Liver (tissue), 9 donors: Measurements from ENCODE around the gene HGS. TPM values are rescaled to one million over a fixed set of nuclear protein-coding genes. Genes with fewer than 3 reads are reported as not detected.

Experiments
- DNase-seq: peaks from one replicate; pipeline ENCODE4 v3.0.0-alpha.2; 2017; ENCODE audit warnings: low spot score
- H3K27ac ChIP-seq, 2 donors: one replicate each; pipeline ENCODE4 v1.7.0; 2013; ENCODE audit warnings: inconsistent platforms in 2 of 2, low read length in 2 of 2, control low read depth in 1 of 2, low read depth in 1 of 2, mild to moderate bottlenecking in 1 of 2
- H3K27me3 ChIP-seq, 4 donors: one replicate each; pipeline versions ENCODE4 v1.6.1 to v1.7.0; 2013; ENCODE audit warnings: low read length in 3 of 4, inconsistent platforms in 1 of 4, mild to moderate bottlenecking in 1 of 4, moderate library complexity in 1 of 4; ENCODE audit not compliant: control insufficient read depth in 4 of 4, insufficient read depth in 4 of 4
- H3K36me3 ChIP-seq, 4 donors: one replicate each; pipeline versions ENCODE4 v1.6.1 to v1.7.0; 2013; ENCODE audit warnings: low read length in 3 of 4, mild to moderate bottlenecking in 3 of 4, low read depth in 1 of 4, moderate library complexity in 1 of 4; ENCODE audit not compliant: control insufficient read depth in 4 of 4, insufficient read depth in 3 of 4
- H3K4me1 ChIP-seq, 4 donors: one replicate each; pipeline versions ENCODE4 v1.6.1 to v1.7.0; 2013; ENCODE audit warnings: low read length in 3 of 4, mild to moderate bottlenecking in 3 of 4, moderate library complexity in 1 of 4; ENCODE audit not compliant: control insufficient read depth in 4 of 4, insufficient read depth in 4 of 4
- H3K4me3 ChIP-seq, 3 donors: one replicate each; pipeline versions ENCODE4 v1.6.1 to v1.7.0; 2013; ENCODE audit warnings: low read length in 3 of 3, control low read depth in 1 of 3, low read depth in 1 of 3, mild to moderate bottlenecking in 1 of 3
- H3K9ac ChIP-seq, 2 donors: one replicate each; pipeline ENCODE4 v1.7.0; 2013; ENCODE audit warnings: low read length in 2 of 2, mild to moderate bottlenecking in 2 of 2, moderate library complexity in 2 of 2, control low read depth in 1 of 2, low read depth in 1 of 2
- H3K9me3 ChIP-seq, 4 donors: one replicate each; pipeline versions ENCODE4 v1.6.1 to v1.7.0; 2013; ENCODE audit warnings: low read length in 3 of 4; ENCODE audit not compliant: control insufficient read depth in 4 of 4
- EGR1 ChIP-seq, 2 donors: IDR thresholded peaks; 2 replicates each; pipeline ENCODE4 v1.6.1; 2016 to 2018; ENCODE audit warnings: antibody characterized with exemption in 2 of 2, low read depth in 2 of 2
- FOXA2 ChIP-seq: IDR thresholded peaks from 2 replicates; pipeline ENCODE4 v1.6.1; 2016; ENCODE audit warnings: antibody characterized with exemption
- GABPA ChIP-seq, 2 donors: IDR thresholded peaks in 1 of 2; conservative IDR thresholded peaks in 1 of 2; 2 replicates each; pipeline ENCODE4 v1.6.1; 2016; ENCODE audit warnings: antibody characterized with exemption in 2 of 2, mild to moderate bottlenecking in 1 of 2, moderate library complexity in 1 of 2
- HNF4A ChIP-seq, 2 donors: conservative IDR thresholded peaks; 2 replicates each; pipeline ENCODE4 v1.6.1; 2016; ENCODE audit warnings: antibody characterized with exemption in 2 of 2, mild to moderate bottlenecking in 2 of 2
- HNF4G ChIP-seq: IDR thresholded peaks from 2 replicates; pipeline ENCODE4 v1.6.1; 2016; ENCODE audit warnings: antibody characterized with exemption
- JUND ChIP-seq, 2 donors: IDR thresholded peaks; 2 replicates each; pipeline ENCODE4 v1.6.1; 2016; ENCODE audit warnings: antibody characterized with exemption in 2 of 2
- RAD21 ChIP-seq, 2 donors: IDR thresholded peaks; 2 replicates each; pipeline ENCODE4 v1.6.1; 2016; ENCODE audit warnings: antibody characterized with exemption in 2 of 2, mild to moderate bottlenecking in 2 of 2
- RXRA ChIP-seq, 2 donors: IDR thresholded peaks; 2 replicates each; pipeline ENCODE4 v1.6.1; 2017 to 2018; ENCODE audit warnings: antibody characterized with exemption in 2 of 2, mild to moderate bottlenecking in 1 of 2
- SP1 ChIP-seq: IDR thresholded peaks from 2 replicates; pipeline ENCODE4 v1.6.1; 2018; ENCODE audit warnings: antibody characterized with exemption, mild to moderate bottlenecking
- YY1 ChIP-seq: IDR thresholded peaks from 2 replicates; pipeline ENCODE4 v1.6.1; 2016; ENCODE audit warnings: antibody characterized with exemption, mild to moderate bottlenecking
- WGBS: extraction: QIAGEN DNeasy Blood & Tissue Kit; methylation state at CpG from one replicate; pipeline ENCODE4 v1.1.7; 2013; 5-methylcytosine and 5-hydroxymethylcytosine counted together
- polyA plus RNA-seq, 2 donors: library from polyadenylated mRNA; stranded (reverse) in 1 of 2; unstranded in 1 of 2; fragments of 200-250 nt in 1 of 2; fragments of >200 nt in 1 of 2; fragmentation: Nextera tagmentation in 1 of 2; extraction: Ambion mirVana in 1 of 2; gene quantifications; one replicate each; pipeline versions ENCODE4 v1.2.1 to v1.2.3, GENCODE V29; 2013 to 2015
- total RNA-seq, 2 donors: library from RNA; depleted of rRNA; stranded (reverse); fragments of >200 nt; gene quantifications; one replicate each; pipeline ENCODE4 v1.2.3, GENCODE V29; 2014
- TF ChIP-seq, protein P1 (sequence below): IDR thresholded peaks from 2 replicates; pipeline ENCODE4 v1.6.1; 2016; ENCODE audit warnings: antibody characterized with exemption
- TF ChIP-seq, protein P2 (sequence below): fragments of 150-350 bp; IDR thresholded peaks from 2 replicates; pipeline ENCODE4 v1.5.1; 2017; ENCODE audit warnings: improper control_type of control experiment, low read depth, low read length; ENCODE audit not compliant: missing input control
- TF ChIP-seq, protein P3 (sequence below): IDR thresholded peaks from 2 replicates; pipeline ENCODE4 v1.6.1; 2016; ENCODE audit warnings: antibody characterized with exemption
- TF ChIP-seq, protein P4 (sequence below): IDR thresholded peaks from 2 replicates; pipeline ENCODE4 v1.6.1; 2016; ENCODE audit warnings: antibody characterized with exemption, mild to moderate bottlenecking
- donor health status: healthy.
- donor health status: healthy.
- donor health status: healthy.
- donor health status: healthy.
- donor health status: healthy.

The HGS gene
- total and polyA plus RNA-seq, 4 donors, result 21.8 to 31.6 (median 28.2) TPM

DNA sequence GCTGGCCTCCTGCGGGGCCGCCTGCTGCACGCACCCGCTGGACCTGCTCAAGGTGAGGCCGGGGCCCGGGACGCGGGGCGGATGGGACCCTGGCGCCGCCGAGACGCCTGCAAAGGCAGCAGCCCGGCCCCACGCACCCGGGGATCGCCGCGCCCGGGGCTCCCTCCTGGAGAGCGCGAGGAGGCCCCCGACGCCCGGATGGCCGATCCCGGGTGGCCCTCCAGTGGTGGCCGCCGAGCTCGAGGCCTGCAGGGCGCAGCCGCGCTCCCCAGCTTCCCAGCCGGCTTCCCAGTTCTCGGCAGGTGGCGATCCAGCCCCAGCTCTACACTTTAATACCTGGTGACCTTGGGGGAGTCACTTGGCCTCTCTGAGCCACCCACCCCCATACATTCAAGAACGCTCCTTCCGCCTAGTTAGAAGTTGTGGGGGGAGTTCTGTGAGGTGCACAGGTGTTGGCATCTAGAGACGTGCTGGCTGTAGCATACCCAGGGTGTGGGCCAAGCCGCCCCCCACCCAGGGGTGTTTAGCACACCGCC is 28.7 kb downstream of the HGS start:
- Histone ChIP-seq H3K4me1 (peaks cover 18 to 50% (median 38%) of the 10 kb centered on the region in 4 donors), H3K27me3 (no peaks in the 10 kb centered on the region), H3K27ac (peak overlapping the region; percentile 72 to 79), H3K4me3 (peak overlapping the region; percentile 73 to 85 (median 74)), H3K9me3 (no peaks in the 10 kb centered on the region), H3K9ac (peak overlapping the region; percentile 77 to 84), H3K36me3 (peaks cover 0 to 10% (median 5%) of the 10 kb centered on the region in 4 donors)
- WGBS, result 2% methylated on average over 41 of the region's 41 CpGs
- DNase-seq, result no peak
- TF ChIP-seq, protein P1, sequence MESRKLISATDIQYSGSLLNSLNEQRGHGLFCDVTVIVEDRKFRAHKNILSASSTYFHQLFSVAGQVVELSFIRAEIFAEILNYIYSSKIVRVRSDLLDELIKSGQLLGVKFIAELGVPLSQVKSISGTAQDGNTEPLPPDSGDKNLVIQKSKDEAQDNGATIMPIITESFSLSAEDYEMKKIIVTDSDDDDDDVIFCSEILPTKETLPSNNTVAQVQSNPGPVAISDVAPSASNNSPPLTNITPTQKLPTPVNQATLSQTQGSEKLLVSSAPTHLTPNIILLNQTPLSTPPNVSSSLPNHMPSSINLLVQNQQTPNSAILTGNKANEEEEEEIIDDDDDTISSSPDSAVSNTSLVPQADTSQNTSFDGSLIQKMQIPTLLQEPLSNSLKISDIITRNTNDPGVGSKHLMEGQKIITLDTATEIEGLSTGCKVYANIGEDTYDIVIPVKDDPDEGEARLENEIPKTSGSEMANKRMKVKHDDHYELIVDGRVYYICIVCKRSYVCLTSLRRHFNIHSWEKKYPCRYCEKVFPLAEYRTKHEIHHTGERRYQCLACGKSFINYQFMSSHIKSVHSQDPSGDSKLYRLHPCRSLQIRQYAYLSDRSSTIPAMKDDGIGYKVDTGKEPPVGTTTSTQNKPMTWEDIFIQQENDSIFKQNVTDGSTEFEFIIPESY, result no peak
- TF ChIP-seq HNF4G, result no peak
- TF ChIP-seq, protein P2, sequence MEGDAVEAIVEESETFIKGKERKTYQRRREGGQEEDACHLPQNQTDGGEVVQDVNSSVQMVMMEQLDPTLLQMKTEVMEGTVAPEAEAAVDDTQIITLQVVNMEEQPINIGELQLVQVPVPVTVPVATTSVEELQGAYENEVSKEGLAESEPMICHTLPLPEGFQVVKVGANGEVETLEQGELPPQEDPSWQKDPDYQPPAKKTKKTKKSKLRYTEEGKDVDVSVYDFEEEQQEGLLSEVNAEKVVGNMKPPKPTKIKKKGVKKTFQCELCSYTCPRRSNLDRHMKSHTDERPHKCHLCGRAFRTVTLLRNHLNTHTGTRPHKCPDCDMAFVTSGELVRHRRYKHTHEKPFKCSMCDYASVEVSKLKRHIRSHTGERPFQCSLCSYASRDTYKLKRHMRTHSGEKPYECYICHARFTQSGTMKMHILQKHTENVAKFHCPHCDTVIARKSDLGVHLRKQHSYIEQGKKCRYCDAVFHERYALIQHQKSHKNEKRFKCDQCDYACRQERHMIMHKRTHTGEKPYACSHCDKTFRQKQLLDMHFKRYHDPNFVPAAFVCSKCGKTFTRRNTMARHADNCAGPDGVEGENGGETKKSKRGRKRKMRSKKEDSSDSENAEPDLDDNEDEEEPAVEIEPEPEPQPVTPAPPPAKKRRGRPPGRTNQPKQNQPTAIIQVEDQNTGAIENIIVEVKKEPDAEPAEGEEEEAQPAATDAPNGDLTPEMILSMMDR, result peak; percentile 8

DNA sequence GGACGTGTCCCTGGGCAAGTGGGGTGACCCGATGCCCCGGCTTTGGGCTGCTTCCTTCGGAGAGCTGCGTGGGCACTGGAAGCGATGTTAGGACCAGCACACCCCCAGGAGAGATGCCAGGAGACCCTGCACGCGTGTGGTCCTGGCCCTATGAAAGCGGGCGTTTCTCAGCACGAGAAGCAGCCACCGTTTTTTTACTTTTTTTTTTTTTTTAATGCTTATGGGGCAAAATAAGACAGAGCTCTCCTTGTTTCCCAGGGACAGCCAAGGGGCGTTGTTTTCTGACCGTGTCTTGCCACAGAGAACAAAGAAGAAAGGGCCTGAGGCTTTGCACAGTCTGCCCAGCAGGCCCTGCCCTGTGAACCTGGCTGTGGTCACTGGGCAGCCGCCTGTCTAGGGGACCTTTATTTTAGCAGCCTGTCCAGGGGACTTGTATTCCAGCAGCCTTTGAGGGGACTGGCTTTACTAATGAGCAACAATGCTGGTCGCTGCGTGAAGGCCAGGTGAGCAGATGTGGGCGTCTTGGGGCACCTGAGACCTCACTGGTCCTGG is 29.3 kb downstream of the HGS start:
- peak overlapping the region; percentile 77 to 84 for H3K9ac ChIP-seq
- peak overlapping the region; percentile 72 to 79 for H3K27ac ChIP-seq
- H3K36me3 ChIP-seq, result peaks cover 0 to 7% (median 4%) of the 10 kb centered on the region in 4 donors
- DNase-seq, result no peak
- no peaks in the 10 kb centered on the region for H3K27me3 ChIP-seq
- peak overlapping the region; percentile 73 to 85 (median 74) for H3K4me3 ChIP-seq
- H3K9me3 ChIP-seq, result no peaks in the 10 kb centered on the region
- H3K4me1 ChIP-seq, result peaks cover 18 to 50% (median 38%) of the 10 kb centered on the region in 4 donors
- 17% methylated on average over 18 of the region's 18 CpGs for WGBS
- TF ChIP-seq HNF4A (conservative IDR thresholded peaks at IDR 0.05), result no peak
- TF ChIP-seq, protein P3, sequence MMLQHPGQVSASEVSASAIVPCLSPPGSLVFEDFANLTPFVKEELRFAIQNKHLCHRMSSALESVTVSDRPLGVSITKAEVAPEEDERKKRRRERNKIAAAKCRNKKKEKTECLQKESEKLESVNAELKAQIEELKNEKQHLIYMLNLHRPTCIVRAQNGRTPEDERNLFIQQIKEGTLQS, result no peak

DNA sequence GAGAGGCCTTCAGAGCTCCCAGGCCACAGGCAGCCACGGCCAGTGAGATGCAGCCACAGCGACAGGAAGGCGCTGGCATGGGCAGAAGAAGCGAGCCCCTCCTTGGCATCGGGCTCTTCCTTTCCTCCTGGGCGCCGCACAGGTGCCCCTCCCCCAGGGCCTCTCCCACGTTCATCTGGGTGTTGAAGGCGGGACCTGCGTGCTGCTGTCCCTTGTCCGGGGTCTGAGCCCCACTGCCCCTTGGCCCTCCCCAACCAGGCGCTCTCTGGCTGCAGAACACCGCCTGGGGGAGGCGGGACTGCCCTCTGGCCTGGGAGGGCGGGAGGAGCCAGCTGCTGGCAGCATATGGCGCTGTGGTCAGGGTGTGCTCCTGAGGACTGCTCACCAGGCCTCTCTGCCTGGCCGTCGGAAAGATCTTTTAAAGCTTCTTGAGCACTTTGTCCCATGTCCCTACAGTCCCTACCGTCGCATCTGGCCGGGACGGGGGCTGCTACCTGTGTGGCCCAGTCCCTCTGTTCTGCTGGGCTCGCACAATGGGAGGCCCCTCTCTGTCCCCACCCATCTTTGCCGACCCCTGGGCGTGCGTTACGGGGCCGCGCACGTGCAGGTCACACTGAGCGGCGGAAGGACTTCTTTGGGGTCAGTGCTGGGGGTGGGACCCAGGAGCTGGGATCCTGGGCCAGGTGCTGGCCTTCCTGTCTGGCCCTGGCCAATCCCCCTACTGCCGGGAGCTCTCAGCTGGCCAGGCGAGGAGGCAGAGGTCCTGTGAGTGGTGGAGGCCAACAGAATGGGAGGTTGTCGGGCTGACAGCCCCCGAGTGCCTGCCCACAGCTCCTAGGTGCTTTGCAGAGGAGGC is 30.0 kb downstream of the HGS start:
- Histone ChIP-seq H3K27ac (peak overlapping the region; percentile 72 to 79), H3K9me3 (no peaks in the 10 kb centered on the region), H3K27me3 (no peaks in the 10 kb centered on the region), H3K36me3 (peaks cover 0 to 7% (median 4%) of the 10 kb centered on the region in 4 donors), H3K4me3 (peak overlapping the region; percentile 73 to 85 (median 74)), H3K9ac (peak overlapping the region; percentile 77 to 84), H3K4me1 (peaks cover 18 to 52% (median 39%) of the 10 kb centered on the region in 4 donors)
- 32% methylated on average over 36 of the region's 36 CpGs for WGBS
- peak; percentile 62 for DNase-seq
- TF ChIP-seq YY1, result peak; percentile 92
- TF ChIP-seq, protein P1, result no peak
- no peak for TF ChIP-seq JUND (IDR thresholded peaks at IDR 0.05)
- peak; percentile 8 for TF ChIP-seq FOXA2
- TF ChIP-seq SP1, result peak; percentile 66
- TF ChIP-seq RAD21 (IDR thresholded peaks at IDR 0.05), result peak in 1 of 2 donors; percentile 25
- peak in 1 of 2 donors; percentile 36 for TF ChIP-seq GABPA (IDR thresholded peaks at IDR 0.05 in 1 of 2, conservative IDR thresholded peaks at IDR 0.05 in 1 of 2)
- TF ChIP-seq, protein P3, result no peak
- TF ChIP-seq RXRA (IDR thresholded peaks at IDR 0.05), result peak; percentile 50 to 76
- TF ChIP-seq EGR1 (IDR thresholded peaks at IDR 0.05; ENCODE audit: low read depth in 2 of 2), result no peak
- TF ChIP-seq, protein P4, sequence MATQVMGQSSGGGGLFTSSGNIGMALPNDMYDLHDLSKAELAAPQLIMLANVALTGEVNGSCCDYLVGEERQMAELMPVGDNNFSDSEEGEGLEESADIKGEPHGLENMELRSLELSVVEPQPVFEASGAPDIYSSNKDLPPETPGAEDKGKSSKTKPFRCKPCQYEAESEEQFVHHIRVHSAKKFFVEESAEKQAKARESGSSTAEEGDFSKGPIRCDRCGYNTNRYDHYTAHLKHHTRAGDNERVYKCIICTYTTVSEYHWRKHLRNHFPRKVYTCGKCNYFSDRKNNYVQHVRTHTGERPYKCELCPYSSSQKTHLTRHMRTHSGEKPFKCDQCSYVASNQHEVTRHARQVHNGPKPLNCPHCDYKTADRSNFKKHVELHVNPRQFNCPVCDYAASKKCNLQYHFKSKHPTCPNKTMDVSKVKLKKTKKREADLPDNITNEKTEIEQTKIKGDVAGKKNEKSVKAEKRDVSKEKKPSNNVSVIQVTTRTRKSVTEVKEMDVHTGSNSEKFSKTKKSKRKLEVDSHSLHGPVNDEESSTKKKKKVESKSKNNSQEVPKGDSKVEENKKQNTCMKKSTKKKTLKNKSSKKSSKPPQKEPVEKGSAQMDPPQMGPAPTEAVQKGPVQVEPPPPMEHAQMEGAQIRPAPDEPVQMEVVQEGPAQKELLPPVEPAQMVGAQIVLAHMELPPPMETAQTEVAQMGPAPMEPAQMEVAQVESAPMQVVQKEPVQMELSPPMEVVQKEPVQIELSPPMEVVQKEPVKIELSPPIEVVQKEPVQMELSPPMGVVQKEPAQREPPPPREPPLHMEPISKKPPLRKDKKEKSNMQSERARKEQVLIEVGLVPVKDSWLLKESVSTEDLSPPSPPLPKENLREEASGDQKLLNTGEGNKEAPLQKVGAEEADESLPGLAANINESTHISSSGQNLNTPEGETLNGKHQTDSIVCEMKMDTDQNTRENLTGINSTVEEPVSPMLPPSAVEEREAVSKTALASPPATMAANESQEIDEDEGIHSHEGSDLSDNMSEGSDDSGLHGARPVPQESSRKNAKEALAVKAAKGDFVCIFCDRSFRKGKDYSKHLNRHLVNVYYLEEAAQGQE, result peak; percentile 74
